ENCODE measurements around the gene PPM1H.

DNA sequence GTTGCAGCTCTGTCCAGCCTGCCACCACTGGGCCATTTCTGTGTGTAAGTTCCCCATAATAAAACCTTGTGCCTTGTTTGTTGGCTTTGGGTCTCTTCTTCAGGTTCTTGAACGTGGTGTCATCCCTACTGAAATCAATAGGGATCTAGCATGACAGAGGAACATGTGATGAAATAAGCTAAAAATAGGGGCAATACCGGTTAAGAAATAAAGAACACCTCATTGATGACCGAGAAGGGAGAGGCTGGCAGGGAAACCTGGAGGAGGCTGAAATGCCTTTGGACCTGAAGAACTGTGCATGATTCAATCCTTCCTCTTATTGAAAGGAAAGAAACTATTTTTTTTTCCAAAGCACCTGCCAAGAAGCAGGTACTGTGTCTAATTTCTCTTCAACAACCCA, 172.3 kb downstream of the PPM1H start:
- TF ChIP-seq CTCF (conservative IDR thresholded peaks at IDR 0.05 in 1 of 2, IDR thresholded peaks at IDR 0.05 in 1 of 2; ENCODE audit: extremely low read depth in 1 of 2, insufficient read depth in 1 of 2, low read depth in 1 of 2, low read length in 2 of 2) (no peak), EZH2 (IDR thresholded peaks at IDR 0.05; ENCODE audit: borderline replicate concordance, low read length) (no peak)

Data from mammary epithelial cell (primary cell).